ENCODE results near the gene TRIM33. TPM values are rescaled to one million over a fixed set of nuclear protein-coding genes. Genes with fewer than 3 reads are reported as not detected.

TRIM33 gene
- total and polyA plus RNA-seq, 2 donors (not counting 1 experiment from before 2014, with no cell fraction given): 13.7 to 61.0 TPM

DNA sequence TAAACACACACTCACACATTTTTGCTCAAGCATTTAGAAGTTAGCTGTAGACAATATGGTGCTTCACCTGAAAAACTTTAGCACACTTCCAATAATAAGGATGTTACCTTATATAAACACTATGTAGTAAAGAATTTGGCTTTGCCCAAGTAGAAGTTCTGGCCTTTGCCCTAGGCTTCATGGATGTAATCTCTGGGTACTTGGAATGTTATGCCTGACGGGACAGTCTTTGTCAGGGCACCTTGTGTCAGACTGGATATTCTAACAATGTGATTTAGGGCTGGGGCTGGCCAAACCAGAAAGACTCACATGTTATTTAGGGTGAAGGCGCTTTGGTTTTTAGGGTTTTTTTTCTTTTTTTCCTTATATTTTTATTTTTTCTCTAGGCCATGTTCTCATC lies 34.8 kb upstream of the TRIM33 start:
- 100% methylated on average over 1 of the region's 2 CpGs for WGBS (ENCODE audit: insufficient coverage)
- H3K4me1 Mint-ChIP-seq: no peaks in the 10 kb centered on the region
- Histone ChIP-seq H3K4me3 (ENCODE audit: control extremely low read depth in 1 of 5, extremely low read depth in 1 of 5, insufficient read depth in 1 of 5, low read depth in 2 of 5, low read length in 4 of 5) (no peak overlapping the region), H3K79me2 (ENCODE audit: control insufficient read depth, insufficient read depth, low read length) (no peaks in the 10 kb centered on the region), H3K4me2 (replicated peaks; ENCODE audit: low read depth, low read length, poor library complexity, severe bottlenecking) (no peak overlapping the region), H3K27me3 (replicated peaks in 1 of 4; ENCODE audit: control extremely low read depth in 1 of 4, control insufficient read depth in 3 of 4, insufficient read depth in 4 of 4, low read length in 3 of 4) (no peaks in the 10 kb centered on the region), H3K9ac (ENCODE audit: low read length) (no peak overlapping the region), H3K36me3 (replicated peaks in 1 of 2; ENCODE audit: control extremely low read depth in 1 of 2, control insufficient read depth in 1 of 2, extremely low read depth in 1 of 2, insufficient read depth in 2 of 2, low read length in 1 of 2) (no peaks in the 10 kb centered on the region), H4K20me1 (ENCODE audit: control insufficient read depth, insufficient read depth, low read length, poor library complexity, severe bottlenecking) (no peaks in the 10 kb centered on the region), H2AFZ (ENCODE audit: insufficient read depth, low read depth, low read length, poor library complexity, severe bottlenecking) (no peak overlapping the region), H3K4me1 (ENCODE audit: control insufficient read depth in 2 of 2, insufficient read depth in 2 of 2, low read length in 2 of 2) (no peaks in the 10 kb centered on the region), H3K27ac (ENCODE audit: low read length in 2 of 2) (no peak overlapping the region), H3K9me3 (ENCODE audit: control extremely low read depth in 1 of 3, control insufficient read depth in 2 of 3, insufficient read depth in 1 of 3, low read length in 2 of 3) (no peaks in the 10 kb centered on the region)
- no peaks in the 10 kb centered on the region for H3K9me3 Mint-ChIP-seq (ENCODE audit: insufficient read depth)
- intact Hi-C loops (cut with micrococcal nuclease): no loop called here
- CTCF ChIA-PET: interaction anchor here (0.5 kb wide), 1 partner anchor 1512 kb away, joined by 3 read pairs; no protein-coding TSS in a partner anchor
- no peak overlapping the region for H3K4me3 Mint-ChIP-seq
- DNase-seq: no peak
- H3K27me3 Mint-ChIP-seq: peaks cover 3% of the 10 kb centered on the region
- H3K27ac Mint-ChIP-seq: no peak overlapping the region
- POLR2A ChIA-PET: no interaction called here
- TF ChIP-seq EZH2 (IDR thresholded peaks at IDR 0.05; ENCODE audit: borderline replicate concordance, insufficient read depth, low read depth, low read length, poor library complexity, severe bottlenecking): no peak
- TF ChIP-seq, protein P1, sequence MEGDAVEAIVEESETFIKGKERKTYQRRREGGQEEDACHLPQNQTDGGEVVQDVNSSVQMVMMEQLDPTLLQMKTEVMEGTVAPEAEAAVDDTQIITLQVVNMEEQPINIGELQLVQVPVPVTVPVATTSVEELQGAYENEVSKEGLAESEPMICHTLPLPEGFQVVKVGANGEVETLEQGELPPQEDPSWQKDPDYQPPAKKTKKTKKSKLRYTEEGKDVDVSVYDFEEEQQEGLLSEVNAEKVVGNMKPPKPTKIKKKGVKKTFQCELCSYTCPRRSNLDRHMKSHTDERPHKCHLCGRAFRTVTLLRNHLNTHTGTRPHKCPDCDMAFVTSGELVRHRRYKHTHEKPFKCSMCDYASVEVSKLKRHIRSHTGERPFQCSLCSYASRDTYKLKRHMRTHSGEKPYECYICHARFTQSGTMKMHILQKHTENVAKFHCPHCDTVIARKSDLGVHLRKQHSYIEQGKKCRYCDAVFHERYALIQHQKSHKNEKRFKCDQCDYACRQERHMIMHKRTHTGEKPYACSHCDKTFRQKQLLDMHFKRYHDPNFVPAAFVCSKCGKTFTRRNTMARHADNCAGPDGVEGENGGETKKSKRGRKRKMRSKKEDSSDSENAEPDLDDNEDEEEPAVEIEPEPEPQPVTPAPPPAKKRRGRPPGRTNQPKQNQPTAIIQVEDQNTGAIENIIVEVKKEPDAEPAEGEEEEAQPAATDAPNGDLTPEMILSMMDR (IDR thresholded peaks at IDR 0.05): no peak
- ATAC-seq (ENCODE audit: low read depth): no peak

DNA sequence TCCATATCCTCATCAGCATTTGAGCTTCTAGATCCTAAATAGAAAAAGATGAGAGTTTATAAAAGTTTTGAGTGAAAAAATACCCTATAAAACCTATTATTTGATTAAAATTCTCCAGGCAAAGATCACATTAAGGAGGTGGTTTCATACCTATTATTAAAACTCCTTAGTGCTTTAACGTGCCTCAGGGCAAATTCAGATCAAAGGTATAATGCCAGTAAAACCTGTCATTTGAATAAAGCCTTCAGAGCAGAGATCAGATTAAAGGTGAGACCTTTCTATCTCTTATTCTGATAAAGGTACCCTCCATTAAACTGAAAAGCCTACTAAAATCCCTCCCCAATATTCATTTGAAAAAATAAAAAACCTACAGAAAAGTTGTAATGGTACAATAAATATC lies 34.3 kb upstream of the TRIM33 start:
- Histone ChIP-seq H3K4me1 (ENCODE audit: control insufficient read depth in 2 of 2, insufficient read depth in 2 of 2, low read length in 2 of 2) (no peaks in the 10 kb centered on the region), H2AFZ (ENCODE audit: insufficient read depth, low read depth, low read length, poor library complexity, severe bottlenecking) (no peak overlapping the region), H3K79me2 (ENCODE audit: control insufficient read depth, insufficient read depth, low read length) (no peaks in the 10 kb centered on the region), H3K27me3 (replicated peaks in 1 of 4; ENCODE audit: control extremely low read depth in 1 of 4, control insufficient read depth in 3 of 4, insufficient read depth in 4 of 4, low read length in 3 of 4) (no peaks in the 10 kb centered on the region), H3K4me2 (replicated peaks; ENCODE audit: low read depth, low read length, poor library complexity, severe bottlenecking) (no peak overlapping the region), H3K4me3 (ENCODE audit: control extremely low read depth in 1 of 5, extremely low read depth in 1 of 5, insufficient read depth in 1 of 5, low read depth in 2 of 5, low read length in 4 of 5) (no peak overlapping the region), H3K9ac (ENCODE audit: low read length) (no peak overlapping the region), H3K27ac (ENCODE audit: low read length in 2 of 2) (no peak overlapping the region), H4K20me1 (ENCODE audit: control insufficient read depth, insufficient read depth, low read length, poor library complexity, severe bottlenecking) (no peaks in the 10 kb centered on the region), H3K9me3 (ENCODE audit: control extremely low read depth in 1 of 3, control insufficient read depth in 2 of 3, insufficient read depth in 1 of 3, low read length in 2 of 3) (no peaks in the 10 kb centered on the region), H3K36me3 (replicated peaks in 1 of 2; ENCODE audit: control extremely low read depth in 1 of 2, control insufficient read depth in 1 of 2, extremely low read depth in 1 of 2, insufficient read depth in 2 of 2, low read length in 1 of 2) (no peaks in the 10 kb centered on the region)
- Mint-ChIP-seq H3K4me3 (no peak overlapping the region), H3K27ac (no peak overlapping the region), H3K9me3 (ENCODE audit: insufficient read depth) (no peaks in the 10 kb centered on the region), H3K27me3 (peaks cover 2% of the 10 kb centered on the region), H3K4me1 (no peaks in the 10 kb centered on the region)
- ATAC-seq (ENCODE audit: low read depth) (no peak), DNase-seq (no peak)
- no peak for TF ChIP-seq EZH2 (IDR thresholded peaks at IDR 0.05; ENCODE audit: borderline replicate concordance, insufficient read depth, low read depth, low read length, poor library complexity, severe bottlenecking)
- TF ChIP-seq, protein P1 (IDR thresholded peaks at IDR 0.05): no peak
- ChIA-PET POLR2A (no interaction called here), CTCF (no interaction called here)
- no CpG with 5 or more reads among the region's 1 CpG for WGBS (ENCODE audit: insufficient coverage)
- intact Hi-C loops (cut with micrococcal nuclease): no loop called here

All from B cell (primary cell).